ENCODE data around the gene CREBRF.

CREBRF gene

DNA sequence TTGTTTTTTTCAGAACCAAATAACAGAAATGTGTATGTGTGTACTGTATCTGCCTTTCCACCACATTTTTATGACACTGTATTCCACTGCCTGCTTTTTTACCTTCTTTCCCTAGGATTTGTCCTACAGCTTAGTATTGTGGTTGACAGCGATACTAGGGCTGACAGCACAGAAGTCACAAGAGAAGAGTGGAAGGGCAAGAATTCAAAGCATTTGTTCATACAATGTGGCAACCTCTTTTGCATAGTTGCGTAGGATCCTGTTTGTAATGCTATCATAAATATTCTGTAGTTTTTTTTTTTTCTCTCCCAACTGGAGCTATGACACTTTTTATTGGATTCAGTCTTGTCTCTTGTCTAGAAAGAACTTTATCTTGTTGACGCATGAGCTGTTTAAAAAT, 82.6 kb downstream of the CREBRF start:
- TF ChIP-seq, protein P1, sequence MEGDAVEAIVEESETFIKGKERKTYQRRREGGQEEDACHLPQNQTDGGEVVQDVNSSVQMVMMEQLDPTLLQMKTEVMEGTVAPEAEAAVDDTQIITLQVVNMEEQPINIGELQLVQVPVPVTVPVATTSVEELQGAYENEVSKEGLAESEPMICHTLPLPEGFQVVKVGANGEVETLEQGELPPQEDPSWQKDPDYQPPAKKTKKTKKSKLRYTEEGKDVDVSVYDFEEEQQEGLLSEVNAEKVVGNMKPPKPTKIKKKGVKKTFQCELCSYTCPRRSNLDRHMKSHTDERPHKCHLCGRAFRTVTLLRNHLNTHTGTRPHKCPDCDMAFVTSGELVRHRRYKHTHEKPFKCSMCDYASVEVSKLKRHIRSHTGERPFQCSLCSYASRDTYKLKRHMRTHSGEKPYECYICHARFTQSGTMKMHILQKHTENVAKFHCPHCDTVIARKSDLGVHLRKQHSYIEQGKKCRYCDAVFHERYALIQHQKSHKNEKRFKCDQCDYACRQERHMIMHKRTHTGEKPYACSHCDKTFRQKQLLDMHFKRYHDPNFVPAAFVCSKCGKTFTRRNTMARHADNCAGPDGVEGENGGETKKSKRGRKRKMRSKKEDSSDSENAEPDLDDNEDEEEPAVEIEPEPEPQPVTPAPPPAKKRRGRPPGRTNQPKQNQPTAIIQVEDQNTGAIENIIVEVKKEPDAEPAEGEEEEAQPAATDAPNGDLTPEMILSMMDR (IDR thresholded peaks at IDR 0.05): no peak
- Histone ChIP-seq H3K4me1 (ENCODE audit: control insufficient read depth in 1 of 2, insufficient read depth in 1 of 2, low read depth in 1 of 2, low read length in 1 of 2) (peaks cover 0 to 4% of the 10 kb centered on the region in 2 experiments), H3K27ac (no peak overlapping the region), H3K36me3 (peaks cover 10% of the 10 kb centered on the region), H3K27me3 (no peaks in the 10 kb centered on the region), H3K9me3 (no peaks in the 10 kb centered on the region), H3K4me3 (ENCODE audit: low read depth in 1 of 2, low read length in 1 of 2) (no peak overlapping the region)

DNA sequence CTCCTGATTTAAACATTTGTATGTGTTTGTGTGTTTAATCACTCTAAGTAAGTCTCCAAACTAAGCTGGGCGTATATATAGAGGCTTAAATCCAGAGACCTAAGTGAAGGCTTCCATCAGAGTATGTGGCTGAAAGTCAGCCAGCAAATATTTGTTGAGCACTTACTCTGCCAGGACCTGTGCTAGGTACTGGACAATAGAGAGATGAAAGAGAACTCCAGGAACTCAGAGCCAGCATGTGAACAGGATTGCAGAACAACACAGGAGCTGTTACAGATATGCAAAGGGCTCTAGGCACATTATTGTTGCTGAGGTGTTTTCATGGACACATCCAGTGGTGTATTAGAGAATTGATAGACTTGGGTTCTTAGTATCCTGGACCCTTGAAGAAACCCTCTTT, 83.5 kb downstream of the CREBRF start:
- Histone ChIP-seq H3K36me3 (peaks cover 7% of the 10 kb centered on the region), H3K27ac (no peak overlapping the region)
- TF ChIP-seq, protein P1 (IDR thresholded peaks at IDR 0.05): no peak

DNA sequence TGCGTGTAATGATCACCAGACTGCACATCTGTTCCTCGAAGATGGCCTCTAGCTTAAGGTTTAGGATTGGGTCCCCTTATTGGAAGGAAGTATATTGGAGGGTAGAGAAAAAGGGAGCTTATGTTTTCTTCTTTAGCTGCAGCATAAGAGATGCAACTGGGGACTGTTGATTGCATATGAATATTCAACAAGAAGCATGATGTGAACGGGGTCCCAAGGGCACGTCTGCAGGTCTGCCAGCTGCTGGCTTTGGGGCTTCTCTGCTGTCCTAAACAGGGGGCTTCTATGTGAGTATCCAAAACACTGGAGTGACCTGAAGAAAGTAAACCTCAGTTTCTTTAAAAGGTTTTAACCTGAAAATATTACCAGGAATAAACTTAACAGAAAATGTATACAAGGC, 84.6 kb downstream of the CREBRF start:
- no peak overlapping the region for H3K4me3 ChIP-seq (ENCODE audit: low read depth in 1 of 2, low read length in 1 of 2)
- peaks cover 2% of the 10 kb centered on the region for H3K36me3 ChIP-seq
- peaks cover 4 to 12% of the 10 kb centered on the region in 2 experiments for H3K4me1 ChIP-seq (ENCODE audit: control insufficient read depth in 1 of 2, insufficient read depth in 1 of 2, low read depth in 1 of 2, low read length in 1 of 2)
- H3K9me3 ChIP-seq: no peaks in the 10 kb centered on the region
- TF ChIP-seq, protein P1 (IDR thresholded peaks at IDR 0.05): no peak
- no peak overlapping the region for H3K27ac ChIP-seq
- no peaks in the 10 kb centered on the region for H3K27me3 ChIP-seq

More for the DNA sequence above, 83.5 kb downstream of the CREBRF start:
- no peak overlapping the region for H3K4me3 ChIP-seq (ENCODE audit: low read depth in 1 of 2, low read length in 1 of 2)
- peaks cover 0 to 7% of the 10 kb centered on the region in 2 experiments for H3K4me1 ChIP-seq (ENCODE audit: control insufficient read depth in 1 of 2, insufficient read depth in 1 of 2, low read depth in 1 of 2, low read length in 1 of 2)
- H3K27me3 ChIP-seq: no peaks in the 10 kb centered on the region
- H3K9me3 ChIP-seq: no peaks in the 10 kb centered on the region

DNA sequence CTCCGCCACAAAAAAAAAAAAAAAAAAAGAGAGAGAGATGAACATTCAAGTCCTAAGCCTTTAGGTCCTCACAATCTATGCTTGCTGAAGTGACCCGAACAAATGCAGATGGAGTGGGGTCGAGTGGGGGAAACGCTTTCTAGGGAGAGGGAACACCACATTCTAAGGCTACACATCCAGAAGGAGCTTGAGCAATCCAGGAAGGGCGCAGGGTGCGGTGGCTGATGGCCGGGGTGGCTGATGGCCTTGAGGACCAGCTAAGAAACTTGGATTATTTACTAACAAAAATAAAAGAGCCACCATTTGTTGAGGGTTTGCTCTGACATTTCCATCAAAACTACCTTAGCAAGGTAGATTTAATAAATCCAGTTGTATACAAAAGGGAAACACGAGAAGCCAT, 87.4 kb downstream of the CREBRF start:
- peaks cover 4 to 10% of the 10 kb centered on the region in 2 experiments for H3K4me1 ChIP-seq (ENCODE audit: control insufficient read depth in 1 of 2, insufficient read depth in 1 of 2, low read depth in 1 of 2, low read length in 1 of 2)
- no peak overlapping the region for H3K27ac ChIP-seq

DNA sequence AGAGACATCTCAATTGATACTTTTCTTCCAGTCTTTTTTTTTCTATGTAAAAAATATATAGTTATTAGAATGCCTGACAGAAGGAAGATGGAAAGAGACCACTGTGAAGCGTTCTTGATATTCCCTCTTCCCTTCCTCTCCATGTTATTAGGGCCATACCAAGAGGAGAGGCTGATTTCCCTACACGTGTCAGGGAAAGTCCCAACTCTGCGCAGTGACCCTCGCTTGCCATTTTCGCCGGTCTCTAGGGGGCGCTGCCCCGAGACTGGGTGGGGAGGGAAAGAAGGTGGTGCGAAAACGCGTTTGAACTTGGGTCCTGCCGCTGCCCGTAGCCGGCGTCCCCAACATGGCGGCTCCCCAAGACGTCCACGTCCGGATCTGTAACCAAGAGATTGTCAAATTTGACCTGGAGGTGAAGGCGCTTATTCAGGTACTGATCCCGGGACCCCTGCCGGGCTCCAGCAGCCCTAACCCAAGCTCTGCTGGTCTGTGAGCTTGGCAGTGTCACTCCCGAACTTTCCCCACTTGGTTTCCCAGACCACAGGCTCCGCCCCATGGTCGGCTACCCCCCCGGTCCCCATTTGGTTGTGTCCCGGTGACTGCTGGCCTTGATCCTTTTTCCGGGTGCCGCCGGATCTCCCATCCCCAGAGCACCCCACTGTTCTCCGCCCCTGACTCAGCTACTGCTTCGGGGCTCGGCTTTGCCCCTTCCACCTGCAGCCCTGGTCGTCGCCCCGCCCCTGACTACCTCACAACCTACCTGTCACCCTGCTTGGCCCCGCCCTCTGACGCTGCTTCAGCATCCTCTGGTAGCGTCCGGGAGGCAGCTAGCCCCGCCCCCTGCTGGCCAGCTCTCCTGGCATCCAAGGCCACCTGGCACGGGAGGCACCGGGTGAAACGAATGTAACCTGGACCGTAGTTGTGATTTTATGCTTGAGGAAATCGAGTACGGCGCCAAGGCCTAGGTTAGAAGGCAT, 88.3 kb downstream of the CREBRF start, which contains the start of gene BNIP1:
TSS of gene BNIP1 (plus strand) at position 332 of the 977 bp plus-strand sequence. CDS start at position 347, 15 bp downstream.
- TF ChIP-seq, protein P1 (IDR thresholded peaks at IDR 0.05): peak; percentile 59
- Histone ChIP-seq H3K4me1 (ENCODE audit: control insufficient read depth in 1 of 2, insufficient read depth in 1 of 2, low read depth in 1 of 2, low read length in 1 of 2) (peaks cover 4 to 8% of the 10 kb centered on the region in 2 experiments), H3K36me3 (no peaks in the 10 kb centered on the region), H3K4me3 (ENCODE audit: low read depth in 1 of 2, low read length in 1 of 2) (peak within 1 kb of the TSS; percentile 74 to 92), H3K27ac (peak within 1 kb of the TSS; percentile 71), H3K9me3 (no peaks in the 10 kb centered on the region), H3K27me3 (no peaks in the 10 kb centered on the region)

More for the DNA sequence above, 87.4 kb downstream of the CREBRF start:
- Histone ChIP-seq H3K4me3 (ENCODE audit: low read depth in 1 of 2, low read length in 1 of 2) (no peak overlapping the region), H3K9me3 (no peaks in the 10 kb centered on the region), H3K27me3 (no peaks in the 10 kb centered on the region), H3K36me3 (no peaks in the 10 kb centered on the region)
- TF ChIP-seq, protein P1 (IDR thresholded peaks at IDR 0.05): no peak
